ENCODE data around the gene AMBP.

AMBP gene

DNA sequence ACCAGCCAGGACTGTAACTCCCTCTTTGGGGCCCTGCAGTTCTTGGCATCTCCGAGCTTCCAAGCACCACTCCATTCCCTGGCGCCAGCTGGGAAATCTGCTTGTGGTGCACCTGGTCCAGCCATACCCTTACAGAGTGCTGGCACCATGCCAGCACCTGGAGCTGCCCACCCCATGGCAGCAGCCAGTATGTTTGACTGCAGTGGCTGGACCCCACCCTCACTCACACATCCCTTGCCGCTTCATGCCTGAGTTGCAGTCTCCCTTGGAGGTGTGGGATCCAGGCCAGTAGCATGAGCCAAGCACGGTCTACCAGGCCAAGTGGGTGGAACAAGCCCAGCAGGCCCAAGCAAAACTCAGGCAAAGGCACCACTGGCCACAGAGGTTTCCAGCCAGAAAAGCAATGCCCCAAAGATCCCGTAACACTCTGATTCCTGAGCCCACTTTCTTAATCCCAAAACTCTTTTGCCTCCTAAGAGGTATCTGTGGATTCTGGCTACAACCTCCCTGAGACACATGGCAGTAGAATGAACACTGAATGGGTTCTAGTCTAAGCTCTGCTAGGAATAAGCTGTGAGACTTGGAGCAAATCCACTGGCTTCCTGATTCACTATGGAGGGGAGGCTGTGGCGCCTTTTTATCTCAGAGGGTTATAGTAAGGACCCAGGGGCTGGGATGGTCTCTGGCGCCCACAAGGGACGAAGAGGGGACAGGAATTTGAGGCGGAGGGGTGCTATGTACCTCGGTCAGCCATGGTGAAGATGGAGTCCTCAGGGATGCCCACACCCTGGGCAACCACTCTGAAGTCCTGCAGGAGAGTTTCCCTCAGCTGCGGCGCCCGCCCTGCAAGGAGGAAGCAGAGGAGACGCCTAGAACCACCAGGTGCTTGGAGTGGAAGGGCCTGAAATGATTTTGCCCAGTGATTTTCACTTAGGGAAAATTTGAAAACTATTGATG, 5.6 kb downstream of the AMBP start:
- DNase-seq: no peak

DNA sequence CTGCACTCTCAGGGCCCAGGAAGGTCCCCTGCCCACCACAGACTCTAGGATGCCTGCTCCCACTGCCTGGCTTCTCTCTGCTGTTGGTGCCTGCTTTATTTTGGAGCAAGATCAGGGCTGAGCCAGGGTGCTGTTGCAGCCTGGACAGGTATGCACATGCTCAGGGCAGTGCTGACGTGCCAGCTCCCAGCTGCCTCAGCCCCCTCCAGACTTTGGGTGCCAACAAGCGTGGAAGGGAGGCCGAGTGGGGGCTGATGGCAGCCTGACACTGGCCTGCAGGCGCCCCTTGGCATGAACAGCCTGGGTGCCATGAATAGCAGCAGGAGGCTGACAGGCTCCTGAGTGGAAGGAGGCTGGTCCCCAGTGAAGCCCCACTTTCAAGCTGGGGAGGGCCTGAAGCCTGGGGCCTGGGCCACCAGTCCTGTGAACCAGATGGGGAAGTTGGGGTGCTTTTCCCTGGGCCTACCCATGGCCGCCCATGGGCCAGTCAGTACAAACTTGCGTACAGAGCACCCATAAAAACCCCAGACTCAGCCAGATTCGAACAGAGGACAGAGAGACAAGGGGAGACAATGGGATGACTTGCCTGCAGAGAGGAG, 6.8 kb downstream of the AMBP start:
- no peak for DNase-seq

DNA sequence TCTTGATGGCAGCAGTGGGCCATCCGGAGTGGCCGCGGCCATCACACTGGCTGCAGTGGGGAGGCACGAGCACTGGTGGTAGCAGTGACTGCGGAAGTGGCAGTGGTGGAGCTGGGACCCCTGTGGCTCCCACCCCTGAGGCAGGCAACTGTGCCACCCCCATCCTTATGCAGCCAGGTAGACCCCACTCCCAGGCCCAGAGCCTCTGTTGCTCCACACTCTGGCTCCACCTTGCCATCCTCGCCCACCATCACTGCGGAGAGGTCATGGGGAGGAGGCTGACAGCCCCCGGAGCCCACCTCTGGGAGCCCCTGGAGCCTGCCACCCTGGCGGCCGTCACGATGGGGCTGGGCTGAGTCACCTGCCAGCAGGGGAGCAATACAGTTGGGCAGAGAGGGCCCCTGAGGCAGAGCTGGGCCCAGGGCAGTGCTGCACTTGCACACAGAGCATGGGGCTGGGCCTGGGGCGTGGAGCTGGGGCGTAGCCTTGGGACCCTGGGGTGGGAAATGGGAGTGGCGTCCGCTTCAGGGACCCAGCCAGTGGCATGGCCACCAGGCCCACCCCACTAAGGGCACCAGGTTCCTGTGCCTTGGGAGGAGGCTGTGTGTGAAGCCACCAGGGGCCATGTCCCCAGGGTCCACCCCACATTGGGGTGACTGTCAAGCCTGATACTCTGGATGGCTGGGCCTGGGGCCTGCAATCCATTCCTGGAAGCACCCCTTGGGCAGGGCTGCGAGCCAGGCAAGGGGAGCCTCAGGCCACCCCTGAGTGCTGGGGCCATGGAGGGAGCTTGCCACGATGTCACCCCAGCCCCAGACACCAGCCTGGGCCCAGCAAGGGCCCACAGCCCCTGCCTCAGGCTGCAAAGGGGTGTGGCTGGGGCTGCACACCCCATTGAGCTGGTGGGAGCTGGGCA, 7.7 kb downstream of the AMBP start:
- no peak for DNase-seq

DNA sequence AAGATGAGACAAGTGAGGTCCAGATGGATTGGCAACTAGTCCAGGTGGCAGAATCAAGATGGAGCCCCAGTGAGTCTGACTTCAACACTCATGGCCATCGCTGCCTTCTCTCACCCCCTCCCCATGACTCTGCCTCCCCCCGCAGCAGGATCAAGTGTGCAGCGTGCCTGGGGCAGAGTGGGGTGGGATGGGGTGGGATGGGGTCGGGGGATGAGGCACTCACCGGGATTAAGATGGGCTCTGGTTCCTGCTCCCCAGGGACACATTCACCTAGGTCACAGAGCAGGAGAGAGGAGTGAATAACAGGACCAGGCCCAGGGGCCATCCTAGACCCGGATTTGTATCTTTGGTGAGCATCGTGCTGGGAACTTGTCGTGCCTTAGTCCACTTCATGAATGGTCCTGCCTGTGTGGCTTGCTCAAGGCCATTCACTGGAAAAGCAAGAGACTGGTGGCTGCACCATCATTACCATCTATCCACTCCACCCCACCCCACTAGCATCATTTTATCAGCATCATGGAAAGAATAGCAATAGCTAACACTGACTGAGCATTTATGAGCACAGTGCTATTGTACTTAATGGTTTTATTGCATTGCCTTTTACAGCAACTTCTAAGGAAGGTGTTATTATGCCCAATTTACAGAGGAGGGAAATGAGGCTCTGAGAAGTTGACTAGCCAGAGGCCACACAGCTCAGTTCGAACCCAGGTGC, 8.5 kb downstream of the AMBP start:
- DNase-seq: no peak

DNA sequence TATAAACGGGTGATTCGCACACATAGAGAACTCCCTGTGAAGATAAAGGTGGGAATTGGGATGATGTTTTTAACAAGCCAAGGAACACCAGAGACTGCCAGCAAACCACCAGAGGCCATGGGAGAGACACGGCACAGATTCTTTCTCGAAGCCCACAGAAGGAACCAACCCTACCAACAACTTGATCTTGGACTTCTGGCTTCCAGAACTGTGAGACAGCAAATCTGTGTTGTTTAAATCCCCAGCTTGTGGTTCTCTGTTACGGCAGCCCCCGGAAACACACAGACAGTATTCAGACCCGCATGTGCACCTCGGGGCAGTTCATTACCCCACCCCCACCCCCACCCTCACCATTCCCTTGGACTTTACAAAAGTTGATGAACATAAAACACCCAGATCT, 12.8 kb downstream of the AMBP start:
- no peak for DNase-seq

- no peak for DNase-seq
Measured at GRCh38 chr9:114061830-114062474, 16.1 kb downstream of the AMBP start.

DNA sequence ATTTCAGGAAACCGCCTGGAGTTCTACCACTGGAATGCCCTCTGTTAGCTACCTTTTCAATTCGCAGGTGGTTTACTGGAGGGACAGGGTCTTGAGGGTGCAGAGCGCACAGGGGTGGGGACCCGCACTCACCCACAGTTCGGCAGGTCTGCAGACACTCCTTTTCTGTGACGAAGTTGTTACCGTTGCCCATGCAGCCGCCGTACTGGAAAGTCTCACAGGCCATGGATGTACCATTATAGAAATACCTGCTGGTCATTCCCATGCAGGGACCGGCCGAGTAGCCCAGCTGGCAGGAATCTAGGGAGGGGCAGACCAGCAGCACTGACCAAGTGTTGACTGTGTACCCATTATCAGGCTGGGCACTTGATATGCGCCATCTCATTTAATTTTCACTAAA, 16.8 kb downstream of the AMBP start:
- DNase-seq: no peak

- DNase-seq: no peak
Measured at GRCh38 chr9:114060711-114061110, 17.4 kb downstream of the AMBP start.

DNA sequence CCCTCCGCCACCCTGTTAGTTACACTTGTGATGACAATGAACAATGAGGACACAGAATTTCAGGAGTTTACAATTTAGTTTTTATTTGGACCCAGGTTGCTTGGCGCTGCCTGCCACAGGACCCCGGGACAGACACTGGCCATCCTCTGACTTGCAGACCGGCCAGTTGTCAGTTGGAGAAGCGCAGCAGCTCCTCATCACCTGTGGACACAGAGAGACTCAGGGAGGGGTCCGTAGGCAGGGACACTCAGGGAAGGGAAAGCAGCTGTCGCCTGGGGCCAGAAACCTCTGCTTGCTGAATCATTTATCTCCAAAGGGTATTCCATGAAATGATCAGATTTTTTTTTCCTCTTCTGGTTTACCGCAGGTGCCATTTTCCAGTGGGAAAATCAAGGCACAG, 18.0 kb downstream of the AMBP start:
- DNase-seq: no peak

GRCh38 chr9:114059047-114059803, 18.9 kb downstream of the AMBP start:
- DNase-seq: no peak

DNA sequence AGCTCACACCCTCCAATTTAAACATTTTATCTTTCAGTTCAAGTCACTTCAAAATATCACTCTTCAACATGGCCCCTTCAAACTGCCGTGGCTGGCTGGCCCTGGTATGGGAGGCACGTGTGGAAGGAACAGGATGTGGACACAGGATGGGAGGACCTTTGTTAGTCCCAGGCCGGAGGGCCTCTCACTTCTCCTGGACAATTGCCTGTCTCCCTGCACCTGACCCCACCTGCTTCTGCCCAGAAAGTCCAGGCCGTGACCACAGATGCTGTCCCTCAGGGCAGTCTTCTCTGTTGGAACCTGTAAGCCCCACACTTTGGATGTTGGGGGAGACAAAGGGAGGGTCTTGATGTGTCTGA, 19.4 kb downstream of the AMBP start:
- DNase-seq: no peak

DNA sequence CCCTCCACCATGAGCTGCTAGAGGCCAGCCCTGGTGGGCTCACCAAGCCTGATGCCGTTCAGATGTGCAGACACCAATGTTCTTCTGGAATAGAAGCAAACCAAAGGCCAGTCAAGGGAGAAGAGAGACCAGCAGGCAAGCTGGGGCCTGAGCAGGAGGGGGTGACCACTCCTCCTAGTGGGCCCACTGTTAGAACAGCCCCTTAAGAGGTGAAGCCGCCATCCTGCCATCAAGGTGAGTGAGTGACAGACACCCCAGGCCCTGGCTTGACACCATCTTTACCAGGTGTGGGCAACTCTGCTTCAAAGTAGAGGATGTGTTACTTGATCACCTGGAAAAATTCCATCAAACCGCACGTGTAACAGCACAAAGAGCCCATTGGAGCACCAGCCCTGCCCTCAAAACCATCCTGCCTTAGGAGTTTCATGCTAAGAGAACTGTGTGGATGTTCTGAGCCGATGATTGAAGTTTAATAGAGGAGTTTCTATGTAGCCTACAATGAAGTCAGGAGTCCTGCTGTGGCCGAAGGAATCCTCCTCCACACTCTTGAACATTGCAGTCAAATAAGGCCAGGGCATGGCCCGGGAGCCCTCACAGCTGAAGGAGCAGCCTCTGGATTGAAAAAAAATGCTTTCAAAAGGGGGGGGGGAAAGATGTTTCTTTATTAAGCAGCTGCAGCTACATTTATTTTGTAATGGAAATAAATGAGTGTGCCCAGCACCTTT, 20.8 kb downstream of the AMBP start:
- no peak for DNase-seq

DNA sequence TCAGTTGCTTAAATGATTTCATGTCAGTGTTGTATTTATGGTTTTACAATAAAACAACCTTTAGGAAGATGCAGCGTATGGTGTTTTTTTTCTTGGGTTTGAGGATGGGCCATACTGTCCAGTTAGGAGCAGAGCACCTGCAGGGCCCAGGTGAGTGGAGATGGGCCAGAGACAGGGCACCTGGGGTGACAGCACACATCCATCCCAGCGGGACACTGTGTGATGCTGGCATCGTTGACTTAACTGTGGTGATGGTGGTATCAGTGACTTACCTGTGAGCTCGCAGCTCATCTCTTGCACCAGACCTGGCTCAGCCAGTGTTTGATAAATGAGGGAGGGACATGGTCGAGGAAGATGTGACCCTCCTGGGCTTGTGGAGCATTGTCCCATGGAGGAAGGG, 21.6 kb downstream of the AMBP start:
- DNase-seq: no peak

- no peak for DNase-seq
Measured at GRCh38 chr9:114055894-114056293, 22.2 kb downstream of the AMBP start.

DNA sequence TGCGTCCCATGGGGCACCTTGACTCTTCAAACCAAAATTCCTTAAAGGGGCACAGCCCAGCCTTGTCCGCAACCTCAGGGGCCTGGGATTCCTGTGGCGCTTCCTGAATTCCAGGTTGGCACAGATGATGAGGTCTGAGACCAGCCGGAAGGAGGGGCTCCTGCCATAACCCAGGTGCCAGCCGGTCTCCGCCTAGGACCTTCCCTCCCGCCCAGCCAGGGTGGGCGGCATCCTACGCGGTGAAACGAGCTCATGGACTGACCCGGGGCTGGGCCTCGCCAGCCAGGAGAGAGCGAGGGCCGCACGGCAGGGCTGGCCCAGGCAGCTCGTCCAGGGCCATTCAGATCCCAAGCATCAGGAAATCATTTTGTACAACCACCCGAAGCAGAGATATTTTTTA, 23.0 kb downstream of the AMBP start:
- DNase-seq: no peak

GRCh38 chr9:114054191-114054690, 23.9 kb downstream of the AMBP start:
- DNase-seq: no peak

GRCh38 chr9:114053246-114054005, 24.7 kb downstream of the AMBP start:
- DNase-seq: no peak

DNA sequence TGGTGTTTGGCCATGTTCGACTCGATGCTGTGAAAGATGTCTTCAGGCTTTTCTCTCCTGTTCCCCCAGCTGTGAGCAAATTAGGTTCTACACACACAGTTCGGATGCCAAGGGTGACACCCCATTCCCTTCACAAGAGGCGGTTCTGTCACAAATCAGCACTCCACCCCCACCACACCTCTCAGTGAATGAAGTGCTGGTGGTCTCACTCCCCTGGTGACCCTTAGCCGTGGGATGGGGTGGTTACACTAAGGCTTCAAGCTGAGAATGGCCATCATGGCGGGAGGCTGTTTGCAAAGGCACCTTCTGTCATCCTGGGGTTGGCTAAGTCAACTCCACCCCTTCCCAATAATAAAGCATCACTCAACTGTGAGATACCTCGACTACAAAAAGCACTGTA, 26.4 kb downstream of the AMBP start:
- no peak for DNase-seq

DNA sequence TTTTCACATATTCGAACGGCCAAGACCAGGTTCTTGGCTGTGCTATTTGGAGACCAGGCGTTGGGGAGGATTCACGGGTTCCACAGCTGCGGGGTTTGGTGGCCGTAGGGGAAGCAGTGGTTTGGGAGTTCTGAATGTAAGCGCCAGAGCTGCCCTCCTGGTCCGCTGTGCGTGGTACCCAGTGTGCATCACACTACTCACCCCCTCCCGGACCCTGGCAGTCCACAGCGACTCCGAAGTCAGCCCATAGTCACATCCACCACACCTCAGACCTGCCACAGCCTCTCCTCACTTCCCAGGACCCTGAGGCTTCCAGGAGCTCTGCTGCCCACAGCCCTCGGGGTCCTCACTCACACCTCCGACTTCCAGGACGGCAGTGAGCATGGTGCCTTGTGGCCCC, 26.8 kb downstream of the AMBP start:
- no peak for DNase-seq

GRCh38 chr9:114050646-114051045, 27.5 kb downstream of the AMBP start:
- DNase-seq: no peak

Data from CD4-positive, alpha-beta T cell treated with Interleukin-12 subunit alpha and Interleukin-12 subunit beta, for 1 hour (primary cell).